Loucy (cell line): ENCODE results near the gene PTGER1.

ENCODE experiments used
- EZH2phosphoT487 ChIP-seq: fragments of 200-600 bp; IDR thresholded peaks from 2 replicates; pipeline ENCODE4 v1.6.1; 2018; ENCODE audit warnings: antibody characterized with exemption, mild to moderate bottlenecking, moderate library complexity, borderline replicate concordance
- TF ChIP-seq, protein P1 (sequence below): fragments of 200-600 bp; sonication (generic); conservative IDR thresholded peaks from 2 replicates; pipeline ENCODE4 v1.5.1; 2014; ENCODE audit warnings: mild to moderate bottlenecking, antibody characterized with exemption, low read length

GRCh38 chr19:14517840-14518505 is 42.8 kb upstream of the PTGER1 start, which contains the start of gene DNAJB1:
- TF ChIP-seq, protein P1, sequence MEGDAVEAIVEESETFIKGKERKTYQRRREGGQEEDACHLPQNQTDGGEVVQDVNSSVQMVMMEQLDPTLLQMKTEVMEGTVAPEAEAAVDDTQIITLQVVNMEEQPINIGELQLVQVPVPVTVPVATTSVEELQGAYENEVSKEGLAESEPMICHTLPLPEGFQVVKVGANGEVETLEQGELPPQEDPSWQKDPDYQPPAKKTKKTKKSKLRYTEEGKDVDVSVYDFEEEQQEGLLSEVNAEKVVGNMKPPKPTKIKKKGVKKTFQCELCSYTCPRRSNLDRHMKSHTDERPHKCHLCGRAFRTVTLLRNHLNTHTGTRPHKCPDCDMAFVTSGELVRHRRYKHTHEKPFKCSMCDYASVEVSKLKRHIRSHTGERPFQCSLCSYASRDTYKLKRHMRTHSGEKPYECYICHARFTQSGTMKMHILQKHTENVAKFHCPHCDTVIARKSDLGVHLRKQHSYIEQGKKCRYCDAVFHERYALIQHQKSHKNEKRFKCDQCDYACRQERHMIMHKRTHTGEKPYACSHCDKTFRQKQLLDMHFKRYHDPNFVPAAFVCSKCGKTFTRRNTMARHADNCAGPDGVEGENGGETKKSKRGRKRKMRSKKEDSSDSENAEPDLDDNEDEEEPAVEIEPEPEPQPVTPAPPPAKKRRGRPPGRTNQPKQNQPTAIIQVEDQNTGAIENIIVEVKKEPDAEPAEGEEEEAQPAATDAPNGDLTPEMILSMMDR, result no peak
- TF ChIP-seq EZH2phosphoT487, result no peak
